OCI-LY1 (cell line): ENCODE data around the gene METTL26.

Source experiments
- H2AFZ ChIP-seq: fragments of 200-600 bp; sonication (generic), shearing (Covaris generic); 2 replicates; pipeline ENCODE4 v1.6.0; 2014; ENCODE audit warnings: antibody characterized with exemption, mild to moderate bottlenecking, low read length
- H3F3A ChIP-seq: fragments of 200-600 bp; sonication (generic), shearing (Covaris generic); 2 replicates; pipeline ENCODE4 v1.6.0; 2014; ENCODE audit warnings: mild to moderate bottlenecking, antibody characterized with exemption, low read length, moderate library complexity; ENCODE audit not compliant: insufficient read depth
- H3K27ac ChIP-seq: fragments of 200-600 bp; sonication (generic); 2 replicates; pipeline ENCODE4 v1.5.1; 2014; ENCODE audit warnings: low read length, mixed run types, mild to moderate bottlenecking, low read depth; ENCODE audit not compliant: poor library complexity, severe bottlenecking
- H3K27me3 ChIP-seq: fragments of 200-600 bp; sonication (generic); 2 replicates; pipeline ENCODE4 v1.6.0; 2014; ENCODE audit warnings: antibody characterized with exemption, mild to moderate bottlenecking, low read length, moderate library complexity; ENCODE audit not compliant: insufficient read depth
- H3K36me3 ChIP-seq: fragments of 200-600 bp; sonication (generic); 2 replicates; pipeline ENCODE4 v1.6.1; 2014; ENCODE audit warnings: mild to moderate bottlenecking, antibody characterized with exemption, low read length, moderate library complexity, mixed read lengths; ENCODE audit not compliant: insufficient read depth
- H3K4me1 ChIP-seq: fragments of 200-600 bp; sonication (generic); 2 replicates; pipeline ENCODE4 v1.5.1; 2014; ENCODE audit warnings: mild to moderate bottlenecking, low read length, moderate library complexity; ENCODE audit not compliant: insufficient read depth, severe bottlenecking
- H3K4me2 ChIP-seq: fragments of 200-600 bp; sonication (generic), shearing (Covaris generic); 2 replicates; pipeline ENCODE4 v1.6.1; 2014; ENCODE audit warnings: low read length
- H3K4me3 ChIP-seq: fragments of 200-600 bp; sonication (generic); 2 replicates; pipeline ENCODE4 v1.5.1; 2014; ENCODE audit warnings: low read length, low read depth, mild to moderate bottlenecking, mixed read lengths; ENCODE audit not compliant: poor library complexity, severe bottlenecking
- H3K79me2 ChIP-seq: fragments of 200-600 bp; shearing (Covaris generic); 2 replicates; pipeline ENCODE4 v1.6.1; 2016; ENCODE audit warnings: mixed run types, low read length, mixed read lengths; ENCODE audit not compliant: insufficient read depth
- H3K9ac ChIP-seq: fragments of 200-600 bp; sonication (generic), shearing (Covaris generic); 2 replicates; pipeline ENCODE4 v1.6.1; 2014; ENCODE audit warnings: mild to moderate bottlenecking, low read length, mixed read lengths
- H3K9me2 ChIP-seq: fragments of 200-600 bp; sonication (generic), shearing (Covaris generic); 2 replicates; pipeline ENCODE4 v1.6.1; 2014; ENCODE audit warnings: low read depth, mild to moderate bottlenecking, low read length, mixed read lengths
- H3K9me3 ChIP-seq: fragments of 200-600 bp; shearing (Covaris generic); 2 replicates; pipeline ENCODE4 v1.6.1; 2014; ENCODE audit warnings: low read length, mixed read lengths
- H4K20me1 ChIP-seq: fragments of 200-600 bp; sonication (generic), shearing (Covaris generic); 2 replicates; pipeline ENCODE4 v1.6.0; 2016; ENCODE audit warnings: mild to moderate bottlenecking, low read length; ENCODE audit not compliant: insufficient read depth
- EZH2 ChIP-seq: fragments of 200-600 bp; sonication (generic), shearing (Covaris generic); IDR thresholded peaks from 2 replicates; pipeline ENCODE4 v1.8.0; 2017; ENCODE audit warnings: borderline replicate concordance, mixed run types, mild to moderate bottlenecking, antibody characterized with exemption, low read length, moderate library complexity, mixed read lengths
- TF ChIP-seq, protein P1 (sequence below): fragments of 200-600 bp; sonication (generic), shearing (Covaris generic); IDR thresholded peaks from 2 replicates; pipeline ENCODE4 v1.5.1; 2017; ENCODE audit warnings: mild to moderate bottlenecking, antibody characterized with exemption, low read length, moderate library complexity, mixed read lengths

Gene METTL26

GRCh38 chr16:593807-594206 is 42.3 kb downstream of the METTL26 start:
- Histone ChIP-seq H3K4me2 (no peak overlapping the region), H3K9ac (no peak overlapping the region; the same call in 1 of the 2 replicates), H3K27ac (no peak overlapping the region), H2AFZ (no peak overlapping the region), H3K9me2 (no peaks in the 10 kb centered on the region), H3K4me3 (no peak overlapping the region), H3K9me3 (no peaks in the 10 kb centered on the region), H4K20me1 (no peaks in the 10 kb centered on the region), H3K27me3 (no peaks in the 10 kb centered on the region), H3F3A (no peaks in the 10 kb centered on the region), H3K79me2 (no peaks in the 10 kb centered on the region), H3K36me3 (no peaks in the 10 kb centered on the region), H3K4me1 (peaks cover 27% of the 10 kb centered on the region)
- TF ChIP-seq, protein P1, sequence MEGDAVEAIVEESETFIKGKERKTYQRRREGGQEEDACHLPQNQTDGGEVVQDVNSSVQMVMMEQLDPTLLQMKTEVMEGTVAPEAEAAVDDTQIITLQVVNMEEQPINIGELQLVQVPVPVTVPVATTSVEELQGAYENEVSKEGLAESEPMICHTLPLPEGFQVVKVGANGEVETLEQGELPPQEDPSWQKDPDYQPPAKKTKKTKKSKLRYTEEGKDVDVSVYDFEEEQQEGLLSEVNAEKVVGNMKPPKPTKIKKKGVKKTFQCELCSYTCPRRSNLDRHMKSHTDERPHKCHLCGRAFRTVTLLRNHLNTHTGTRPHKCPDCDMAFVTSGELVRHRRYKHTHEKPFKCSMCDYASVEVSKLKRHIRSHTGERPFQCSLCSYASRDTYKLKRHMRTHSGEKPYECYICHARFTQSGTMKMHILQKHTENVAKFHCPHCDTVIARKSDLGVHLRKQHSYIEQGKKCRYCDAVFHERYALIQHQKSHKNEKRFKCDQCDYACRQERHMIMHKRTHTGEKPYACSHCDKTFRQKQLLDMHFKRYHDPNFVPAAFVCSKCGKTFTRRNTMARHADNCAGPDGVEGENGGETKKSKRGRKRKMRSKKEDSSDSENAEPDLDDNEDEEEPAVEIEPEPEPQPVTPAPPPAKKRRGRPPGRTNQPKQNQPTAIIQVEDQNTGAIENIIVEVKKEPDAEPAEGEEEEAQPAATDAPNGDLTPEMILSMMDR = no peak
- TF ChIP-seq EZH2 = no peak

- TF ChIP-seq, protein P1 = no peak
- TF ChIP-seq EZH2 = no peak
- H3K36me3 ChIP-seq = no peaks in the 10 kb centered on the region
- H3K4me1 ChIP-seq = peaks cover 27% of the 10 kb centered on the region
- no peak overlapping the region for H2AFZ ChIP-seq
- no peak overlapping the region for H3K4me3 ChIP-seq
- H3K9me3 ChIP-seq = no peaks in the 10 kb centered on the region
- no peaks in the 10 kb centered on the region for H4K20me1 ChIP-seq
- no peak overlapping the region; the same call in 1 of the 2 replicates for H3K4me2 ChIP-seq
- H3K27ac ChIP-seq = peak overlapping the region; percentile 3
- H3K9ac ChIP-seq = no peak overlapping the region; the same call in 1 of the 2 replicates
- no peaks in the 10 kb centered on the region for H3F3A ChIP-seq
- H3K27me3 ChIP-seq = no peaks in the 10 kb centered on the region
- no peaks in the 10 kb centered on the region for H3K79me2 ChIP-seq
- no peaks in the 10 kb centered on the region for H3K9me2 ChIP-seq
These were observed 42.7 kb downstream of the METTL26 start for GRCh38 chr16:593406-593805.

- peak overlapping the region; percentile 3 for H3K27ac ChIP-seq
- no peaks in the 10 kb centered on the region for H3K36me3 ChIP-seq
- H3K9me2 ChIP-seq = no peaks in the 10 kb centered on the region
- no peaks in the 10 kb centered on the region for H4K20me1 ChIP-seq
- no peaks in the 10 kb centered on the region for H3K9me3 ChIP-seq
- H2AFZ ChIP-seq = no peak overlapping the region
- no peak overlapping the region; the same call in 1 of the 2 replicates for H3K9ac ChIP-seq
- no peaks in the 10 kb centered on the region for H3K79me2 ChIP-seq
- TF ChIP-seq EZH2 = no peak
- TF ChIP-seq, protein P1 = no peak
- H3K4me2 ChIP-seq = no peak overlapping the region; the same call in 1 of the 2 replicates
- peaks cover 32% of the 10 kb centered on the region for H3K4me1 ChIP-seq
- H3K4me3 ChIP-seq = no peak overlapping the region
- H3F3A ChIP-seq = no peaks in the 10 kb centered on the region
- H3K27me3 ChIP-seq = no peaks in the 10 kb centered on the region
These were observed 43.4 kb downstream of the METTL26 start for GRCh38 chr16:592518-593306.
